ENCODE data around the gene HRH3. TPM values are rescaled to one million over a fixed set of nuclear protein-coding genes. Genes with fewer than 3 reads are reported as not detected.
A peak's percentile ranks its signal among the peaks of the same experiment; 100 is the strongest.

The HRH3 gene
- total RNA-seq, 1 donor from 2014 or later, result not detected

GRCh38 chr20:62191781-62192559 lies 28.1 kb downstream of the HRH3 start:
- DNase-seq, result peak; percentile 34
- ATAC-seq (ENCODE audit: poor library complexity), result peak; percentile 58
- intact Hi-C loops (cut with DNase I), result no loop called here

- intact Hi-C loops (cut with DNase I), result no loop called here
- DNase-seq (peak; percentile 25), ATAC-seq (ENCODE audit: poor library complexity) (no peak)
Observed at GRCh38 chr20:62190639-62191411, 29.3 kb downstream of the HRH3 start.

DNA sequence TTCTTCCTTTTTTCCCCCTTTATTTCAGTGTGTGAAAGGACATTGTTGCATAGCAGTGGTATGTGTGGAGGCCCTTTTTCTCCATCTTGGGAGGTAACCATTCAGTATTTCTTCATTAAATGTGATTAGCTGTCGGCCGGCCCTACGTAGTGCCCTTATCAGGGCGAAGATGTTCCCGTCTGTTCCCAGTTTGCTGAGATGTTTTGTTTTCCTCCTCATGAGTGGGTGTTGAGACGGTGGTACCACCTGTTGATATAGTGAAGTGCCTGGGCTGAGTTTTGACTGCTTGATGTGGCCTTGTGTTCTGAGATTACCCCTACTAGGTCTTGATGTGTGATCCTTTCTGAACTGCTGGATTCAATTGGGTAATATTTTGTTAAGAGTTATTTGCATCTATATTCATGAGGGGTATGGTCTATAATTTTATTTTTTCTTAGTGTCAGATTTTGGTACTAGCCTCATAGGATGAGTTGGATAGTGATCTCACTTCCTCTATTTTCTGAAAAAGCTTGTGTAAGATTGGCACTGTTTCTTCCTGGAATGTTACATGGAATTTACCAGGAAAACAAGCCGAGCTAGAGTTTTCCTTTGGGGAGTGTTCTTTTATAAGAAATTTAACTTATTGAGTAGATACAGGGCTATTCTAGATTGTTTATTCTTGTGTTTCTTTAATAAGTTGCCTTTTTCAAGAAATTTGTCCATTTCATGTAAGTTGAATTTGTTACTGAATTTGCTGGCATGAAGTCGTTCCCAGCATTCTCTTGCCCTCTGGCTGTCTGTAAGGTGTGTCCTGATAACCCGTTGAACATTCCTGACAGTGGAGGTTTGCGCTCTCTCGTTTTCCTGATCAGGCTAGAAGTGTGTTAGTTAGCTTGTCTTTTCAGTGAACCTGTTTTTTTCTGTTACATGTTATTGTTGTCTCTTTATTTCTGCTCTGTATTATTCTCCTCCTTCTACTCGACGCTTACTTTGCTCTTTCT lies 32.9 kb downstream of the HRH3 start:
- intact Hi-C loops (cut with DNase I), result no loop called here
- DNase-seq (no peak), ATAC-seq (ENCODE audit: poor library complexity) (no peak)

DNA sequence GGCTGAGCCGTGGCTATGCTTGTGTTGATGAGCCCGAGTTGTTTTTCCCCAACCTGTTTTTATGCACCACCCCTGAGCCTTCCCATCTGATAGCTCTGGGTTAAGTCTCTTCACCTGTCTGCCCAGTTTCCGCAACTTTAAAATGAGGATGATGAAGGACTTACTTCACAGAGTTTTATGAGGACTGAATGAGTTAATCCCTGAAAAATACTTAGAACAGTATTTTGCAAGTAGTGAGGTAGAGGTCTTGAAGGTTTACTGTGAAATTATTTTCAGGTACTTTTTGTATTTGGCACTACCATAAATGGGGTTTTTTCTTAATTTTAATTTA lies 34.0 kb downstream of the HRH3 start:
- intact Hi-C loops (cut with DNase I), result no loop called here
- DNase-seq (no peak), ATAC-seq (ENCODE audit: poor library complexity) (no peak)

GRCh38 chr20:62183426-62184142 lies 36.5 kb downstream of the HRH3 start:
- DNase-seq (no peak), ATAC-seq (ENCODE audit: poor library complexity) (no peak)
- intact Hi-C loops (cut with DNase I), result no loop called here

GRCh38 chr20:62182469-62183425 lies 37.3 kb downstream of the HRH3 start, which contains the start of gene MTG2:
TSS of gene MTG2 (plus strand) at chr20:62183028. CDS start at chr20:62193421, 10,393 bp downstream.
- intact Hi-C loops (cut with DNase I), result no loop called here
- ATAC-seq (ENCODE audit: poor library complexity) (peak; percentile 98), DNase-seq (peak; percentile 97)

DNA sequence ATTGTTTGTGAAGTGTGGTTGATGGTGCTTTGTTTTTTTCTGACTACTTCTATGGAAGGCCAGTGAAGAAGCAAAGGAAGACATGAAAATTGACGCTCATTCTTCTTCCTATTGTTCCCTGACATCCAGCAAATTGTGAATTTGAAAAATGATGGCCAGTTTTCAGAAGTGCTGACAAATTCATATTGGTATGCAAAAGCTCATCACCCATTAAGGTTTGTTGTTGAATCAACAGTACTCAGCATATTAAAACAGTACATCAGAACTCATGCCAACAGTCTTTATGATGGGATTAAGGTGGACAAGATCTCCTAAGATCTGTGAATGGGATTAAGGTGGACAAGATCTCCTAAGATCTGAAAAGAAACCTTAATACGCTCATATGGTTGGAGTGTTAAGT lies 38.3 kb downstream of the HRH3 start:
- intact Hi-C loops (cut with DNase I), result no loop called here
- no peak for DNase-seq
- no peak for ATAC-seq (ENCODE audit: poor library complexity)

GRCh38 chr20:62179162-62179504 lies 40.9 kb downstream of the HRH3 start:
- no peak for ATAC-seq (ENCODE audit: poor library complexity)
- intact Hi-C loops (cut with DNase I), result no loop called here

GRCh38 chr20:62178316-62179161 lies 41.5 kb downstream of the HRH3 start:
- ATAC-seq (ENCODE audit: poor library complexity), result no peak
- no peak for DNase-seq

More at GRCh38 chr20:62179162-62179504, 40.9 kb downstream of the HRH3 start:
- no peak for DNase-seq

GRCh38 chr20:62177307-62177706 lies 42.8 kb downstream of the HRH3 start:
- DNase-seq (no peak), ATAC-seq (ENCODE audit: poor library complexity) (no peak)
- intact Hi-C loops (cut with DNase I), result no loop called here

More at GRCh38 chr20:62178316-62179161, 41.5 kb downstream of the HRH3 start:
- intact Hi-C loops (cut with DNase I), result no loop called here

DNA sequence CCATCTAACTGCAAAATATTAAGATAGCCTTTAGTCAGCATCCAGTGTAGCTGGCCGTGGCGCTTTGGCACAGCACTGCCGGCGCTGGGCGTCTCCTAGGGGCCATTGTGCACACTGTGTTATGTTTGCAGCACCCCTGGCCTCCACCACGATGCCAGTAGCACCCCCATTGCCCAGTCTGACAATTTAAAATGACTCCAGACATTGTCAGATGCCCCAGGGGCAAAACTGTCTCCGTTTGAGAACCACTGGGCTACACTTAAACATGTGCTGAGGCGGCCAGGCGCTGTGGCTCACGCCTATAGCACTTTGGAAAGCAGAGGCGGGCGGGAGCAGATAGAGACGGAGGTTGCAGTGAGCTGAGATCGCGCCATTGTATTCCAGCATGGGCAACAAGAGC lies 43.2 kb downstream of the HRH3 start:
- intact Hi-C loops (cut with DNase I), result no loop called here
- no peak for ATAC-seq (ENCODE audit: poor library complexity)

GRCh38 chr20:62175711-62176110 lies 44.4 kb downstream of the HRH3 start:
- intact Hi-C loops (cut with DNase I), result no loop called here
- ATAC-seq (ENCODE audit: poor library complexity) (no peak), DNase-seq (no peak)

More for the DNA sequence above, 43.2 kb downstream of the HRH3 start:
- DNase-seq, result no peak

GRCh38 chr20:62174870-62175624 lies 45.0 kb downstream of the HRH3 start:
- no peak for ATAC-seq (ENCODE audit: poor library complexity)
- intact Hi-C loops (cut with DNase I), result no loop called here

DNA sequence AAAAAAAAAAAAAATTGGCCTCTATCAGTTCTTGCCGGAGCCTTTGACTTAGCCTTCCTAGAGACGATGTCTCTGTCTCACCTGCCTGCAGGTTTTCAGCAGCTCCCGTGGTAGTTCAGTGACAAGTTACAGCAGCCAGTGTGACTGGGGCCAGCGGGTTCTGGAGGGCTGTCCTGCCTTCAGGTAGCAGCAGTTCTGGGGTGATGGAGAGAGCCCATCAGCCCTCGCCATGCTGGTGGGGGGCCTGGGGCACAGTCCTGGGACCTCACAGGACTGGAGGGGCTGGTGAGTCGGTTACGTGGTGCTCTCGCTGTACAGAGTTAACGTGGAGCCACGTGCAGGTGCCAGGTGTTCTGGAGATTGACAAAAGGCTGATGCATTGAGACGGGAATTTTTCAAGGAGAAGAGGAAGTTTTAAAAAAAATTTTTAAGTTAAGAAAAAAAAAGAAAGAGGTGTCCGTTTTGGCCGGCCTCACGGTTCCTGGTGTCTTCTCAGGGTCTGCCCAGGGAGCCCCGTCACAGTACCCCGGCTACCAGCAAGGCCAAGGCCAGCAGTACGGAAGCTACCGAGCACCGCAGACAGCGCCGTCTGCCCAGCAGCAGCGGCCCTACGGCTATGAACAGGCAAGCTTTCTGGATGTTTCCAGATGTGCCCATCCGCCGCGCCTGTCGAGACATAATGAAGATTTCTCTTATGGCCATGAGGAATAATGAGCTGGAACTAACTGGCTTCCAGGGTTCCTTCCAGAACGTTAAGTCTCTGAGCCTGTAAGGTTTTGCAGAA lies 45.9 kb downstream of the HRH3 start:
- intact Hi-C loops (cut with DNase I), result no loop called here
- ATAC-seq (ENCODE audit: poor library complexity) (no peak), DNase-seq (no peak)

More at GRCh38 chr20:62174870-62175624, 45.0 kb downstream of the HRH3 start:
- DNase-seq, result no peak

DNA sequence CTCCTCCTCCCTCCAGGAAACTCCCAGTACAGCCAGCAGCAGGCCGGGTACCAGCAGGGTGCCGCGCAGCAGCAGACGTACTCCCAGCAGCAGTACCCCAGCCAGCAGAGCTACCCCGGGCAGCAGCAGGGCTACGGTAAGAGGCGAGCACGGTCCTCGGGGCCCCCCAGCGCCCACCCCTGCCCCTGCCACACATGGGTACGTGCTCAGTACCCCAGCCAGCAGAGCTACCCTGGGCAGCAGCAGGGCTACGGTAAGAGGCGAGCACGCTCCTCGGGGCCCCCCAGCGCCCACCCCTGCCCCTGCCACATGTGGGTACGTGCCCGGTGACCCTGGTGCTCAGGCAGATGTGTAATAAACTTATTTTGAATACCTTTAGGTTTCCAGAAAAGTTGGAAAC lies 47.4 kb downstream of the HRH3 start:
- ATAC-seq (ENCODE audit: poor library complexity) (no peak), DNase-seq (no peak)
- intact Hi-C loops (cut with DNase I), result no loop called here

Measured in Right ventricle myocardium superior (tissue), 1 donor.